Hematopoietic multipotent progenitor cell treated with erythropoietin and hydrocortisone succinate and interleukin-3 and kit ligand, for 8 days (in vitro differentiated cells): ENCODE results near the gene ARPC1B.
"Not testable (repeated sequence)": the region's sequence is repeated elsewhere in the genome, so short reads cannot be mapped to it uniquely, and the experiment has no call there.

Source experiments
- DNase-seq: peaks from one replicate; pipeline ENCODE4 v3.0.0-alpha.2; 2015

Gene ARPC1B

DNA sequence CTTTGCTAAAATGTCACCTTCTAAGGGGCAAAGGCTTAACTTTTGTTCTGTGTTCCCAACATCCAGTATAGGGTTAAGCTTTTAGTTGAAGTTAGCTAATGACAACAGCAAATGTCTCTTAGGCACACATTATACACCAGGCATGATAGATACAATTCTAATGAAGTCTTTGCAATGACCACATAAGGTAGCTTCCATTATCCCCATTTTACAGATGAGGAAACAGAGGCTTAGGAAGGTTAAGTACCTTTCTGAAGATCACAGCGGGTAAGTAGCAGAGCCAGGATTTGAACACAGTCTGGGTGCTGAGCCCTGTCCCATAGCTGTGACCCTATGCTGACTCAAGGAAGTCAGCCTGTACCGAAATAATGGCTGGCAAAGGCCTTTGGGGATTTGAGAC lies 36.1 kb downstream of the ARPC1B start:
- DNase-seq: no peak

DNA sequence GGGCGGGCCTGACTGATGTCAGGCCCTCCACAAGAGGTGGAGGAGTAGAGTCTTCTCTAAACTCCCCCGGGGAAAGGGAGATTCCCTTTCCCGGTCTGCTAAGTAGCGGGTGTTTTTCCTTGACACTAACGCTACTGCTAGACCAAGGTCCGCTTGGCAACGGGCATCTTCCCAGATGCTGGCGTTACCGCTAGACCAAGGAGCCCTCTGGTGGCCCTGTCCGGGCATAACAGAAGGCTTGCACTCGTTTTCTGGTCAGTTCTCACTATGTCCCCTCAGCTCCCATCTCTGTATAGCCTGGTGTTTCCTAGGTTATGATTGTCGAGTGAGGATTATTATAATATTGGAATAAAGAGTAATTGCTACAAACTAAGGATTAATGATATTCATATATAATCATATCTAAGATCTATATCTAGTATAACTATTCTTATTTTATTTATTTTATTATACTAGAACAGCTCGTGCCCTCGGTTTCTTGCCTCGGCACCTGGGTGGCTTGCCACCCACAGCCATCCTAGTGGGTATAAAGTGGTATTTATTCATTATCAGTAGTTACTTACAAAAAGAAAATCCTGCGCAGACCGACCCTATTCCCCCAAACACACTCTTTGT lies 41.1 kb downstream of the ARPC1B start:
- peak; percentile 48 for DNase-seq

DNA sequence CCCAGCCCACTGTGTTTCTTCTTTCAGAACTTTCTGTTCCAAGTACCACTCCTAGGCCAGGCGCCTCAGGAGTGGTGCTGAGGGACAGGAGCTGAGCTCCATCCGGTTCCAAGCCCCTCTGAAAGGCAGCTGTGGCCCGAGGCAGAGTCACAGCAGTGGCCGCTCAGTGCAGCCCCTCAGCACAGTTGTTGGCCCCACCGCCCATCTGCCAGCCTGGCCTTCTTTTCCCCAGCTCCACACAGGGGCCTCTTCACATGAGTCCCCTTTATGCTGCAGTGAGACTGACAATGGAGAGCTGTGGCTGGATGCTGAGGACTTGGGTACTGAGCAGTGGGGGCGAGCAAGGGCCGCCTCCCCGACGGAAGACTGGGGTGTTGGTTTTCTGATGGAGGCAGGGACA lies 43.7 kb downstream of the ARPC1B start:
- no peak for DNase-seq

DNA sequence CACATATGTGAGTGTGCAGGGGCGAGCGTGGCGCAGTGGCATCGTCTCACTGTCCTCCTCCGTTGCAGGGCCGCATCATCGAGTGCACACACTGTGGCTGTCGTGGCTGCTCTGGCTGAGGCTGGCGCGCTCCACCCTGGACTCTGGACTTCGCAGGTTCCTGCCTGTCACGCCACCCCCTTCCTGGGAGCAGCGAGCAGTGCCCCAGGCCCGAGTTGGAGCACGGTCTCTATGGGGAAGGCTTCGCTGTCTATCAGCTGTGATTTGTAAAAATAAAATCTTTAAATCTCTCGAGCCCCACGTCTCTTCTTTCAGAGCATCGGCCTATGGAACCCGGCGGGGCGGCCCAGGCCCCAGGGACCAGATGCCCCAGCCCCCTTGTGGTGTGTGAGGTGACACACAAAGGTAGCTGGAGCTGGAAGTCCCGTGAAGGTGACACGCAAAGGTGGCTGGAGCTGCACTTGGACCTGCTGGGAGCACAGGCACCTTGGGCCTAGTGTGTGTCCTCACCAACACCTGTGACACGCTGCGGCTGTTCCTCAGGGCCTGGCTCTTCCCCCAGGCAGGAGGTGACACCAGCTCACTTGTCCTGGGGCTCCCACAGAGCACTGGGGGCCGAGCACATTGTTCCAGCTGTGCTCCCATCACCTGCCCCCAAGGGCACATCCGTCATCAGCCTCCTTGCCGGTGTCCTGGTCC lies 44.9 kb downstream of the ARPC1B start:
- no peak for DNase-seq

DNA sequence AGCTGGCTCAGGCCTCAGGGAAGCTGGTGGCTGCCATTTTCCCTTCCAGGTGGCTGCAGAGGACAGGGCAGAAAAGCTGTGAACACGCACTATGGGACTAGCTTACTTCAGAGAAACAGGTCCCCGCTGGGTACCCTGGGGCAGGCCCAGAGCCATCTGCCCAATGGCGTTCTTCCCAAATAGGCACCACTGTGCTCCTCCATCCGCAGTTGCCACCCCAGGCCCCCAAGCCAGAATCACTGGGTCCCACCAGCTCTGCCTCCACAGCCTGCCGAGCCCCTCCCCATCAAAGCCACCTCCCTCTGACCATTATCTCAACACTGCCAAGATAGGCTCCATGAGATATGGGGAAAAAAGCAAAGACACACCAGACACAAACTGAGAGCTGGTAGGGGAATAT lies 45.7 kb downstream of the ARPC1B start:
- DNase-seq: no peak

DNA sequence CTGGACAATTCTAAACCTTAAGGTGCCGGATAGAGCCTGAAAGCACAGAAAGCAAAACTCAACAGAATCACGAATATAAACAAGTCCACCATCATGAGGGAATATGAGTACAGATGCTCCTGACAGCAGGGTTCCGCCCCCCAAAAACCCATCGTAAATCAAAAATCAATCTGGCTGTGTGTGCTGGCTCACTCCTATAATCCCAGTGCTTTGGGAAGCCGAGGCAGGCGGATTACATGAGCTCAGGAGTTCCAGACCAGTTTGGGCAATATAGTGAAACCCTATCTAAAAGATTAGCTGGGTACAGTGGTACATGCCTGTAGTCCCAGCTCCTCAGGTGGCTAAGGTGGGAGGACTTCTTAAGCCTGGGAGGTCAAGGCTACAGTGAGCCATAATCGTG lies 46.5 kb downstream of the ARPC1B start:
- no peak for DNase-seq

DNA sequence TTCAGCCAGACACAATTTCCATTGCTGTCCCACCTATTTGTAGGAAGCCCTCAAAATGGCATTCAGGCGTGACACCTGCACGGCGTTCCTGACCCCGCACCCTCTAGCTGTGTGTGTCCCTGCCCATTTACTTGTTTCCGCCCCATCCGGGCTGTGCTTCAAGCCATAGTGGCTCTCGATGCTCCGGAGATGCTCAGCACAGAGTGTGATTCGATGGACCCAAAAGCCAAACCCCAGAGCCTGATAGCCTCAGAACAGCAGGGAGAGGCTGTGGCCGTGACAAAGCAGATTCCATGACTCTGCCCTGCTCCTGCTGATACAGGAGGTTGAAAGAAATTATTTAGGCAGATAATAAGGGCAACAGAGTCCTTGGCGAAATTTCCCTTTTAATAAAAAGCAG lies 47.7 kb downstream of the ARPC1B start:
- DNase-seq: peak; percentile 66

DNA sequence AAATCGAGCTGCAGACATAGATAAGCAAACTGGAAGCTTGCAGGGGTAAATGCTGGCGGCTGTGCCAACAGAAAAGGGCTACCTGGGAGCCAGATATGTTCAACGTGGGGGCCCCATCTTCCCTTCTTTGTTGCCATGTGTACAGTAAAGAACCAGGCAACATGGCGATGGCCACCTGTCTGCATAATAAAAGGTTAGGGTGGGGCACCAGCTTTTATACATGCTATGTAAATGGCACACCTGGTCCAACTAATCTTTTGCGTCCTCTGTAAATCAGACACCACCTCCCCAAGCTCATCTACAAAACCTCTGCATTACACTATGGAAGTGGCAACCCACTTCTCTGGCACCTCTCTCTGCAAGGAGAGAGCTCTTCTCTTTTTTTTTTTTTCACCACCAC lies 48.1 kb downstream of the ARPC1B start:
- no peak for DNase-seq

DNA sequence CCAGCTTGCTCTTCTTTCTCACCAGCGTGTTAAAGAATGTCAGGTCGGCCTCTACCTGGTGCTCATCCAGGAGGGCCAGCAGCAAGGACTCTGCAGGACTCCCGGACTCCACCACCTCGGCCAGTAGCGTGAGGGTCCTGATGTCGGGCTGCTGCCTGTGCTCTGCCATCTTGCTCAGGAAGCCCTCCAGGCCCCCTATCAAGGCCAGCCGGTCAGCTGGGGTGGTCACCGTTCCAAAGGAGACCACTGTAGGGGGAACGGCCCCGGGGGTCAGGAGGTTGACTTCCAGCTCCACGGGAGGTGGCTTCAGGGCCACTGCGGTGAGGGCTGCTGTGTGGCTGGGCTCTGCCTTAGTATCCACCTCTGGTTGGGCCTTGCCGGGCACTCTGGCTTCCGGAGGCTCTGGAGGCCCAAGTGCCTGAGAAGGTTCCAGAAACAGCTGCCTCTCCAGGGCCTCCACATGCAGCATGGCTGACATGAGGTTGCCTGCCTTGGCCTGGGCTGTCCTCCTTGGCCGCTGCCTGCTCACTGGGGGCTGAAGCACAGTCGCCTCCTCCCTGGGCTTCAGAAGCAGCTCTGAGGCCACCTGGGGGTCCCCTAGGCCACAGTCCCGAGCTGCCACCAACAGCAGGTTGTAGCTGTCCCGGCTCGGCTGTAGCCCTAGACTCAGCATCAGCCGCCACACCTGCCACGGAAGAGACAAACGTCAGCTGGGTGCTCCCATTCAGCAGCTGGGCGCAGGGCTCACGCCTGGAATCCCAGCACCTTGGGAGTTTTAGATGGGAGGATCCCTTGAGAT lies 50.6 kb downstream of the ARPC1B start:
- no peak for DNase-seq

DNA sequence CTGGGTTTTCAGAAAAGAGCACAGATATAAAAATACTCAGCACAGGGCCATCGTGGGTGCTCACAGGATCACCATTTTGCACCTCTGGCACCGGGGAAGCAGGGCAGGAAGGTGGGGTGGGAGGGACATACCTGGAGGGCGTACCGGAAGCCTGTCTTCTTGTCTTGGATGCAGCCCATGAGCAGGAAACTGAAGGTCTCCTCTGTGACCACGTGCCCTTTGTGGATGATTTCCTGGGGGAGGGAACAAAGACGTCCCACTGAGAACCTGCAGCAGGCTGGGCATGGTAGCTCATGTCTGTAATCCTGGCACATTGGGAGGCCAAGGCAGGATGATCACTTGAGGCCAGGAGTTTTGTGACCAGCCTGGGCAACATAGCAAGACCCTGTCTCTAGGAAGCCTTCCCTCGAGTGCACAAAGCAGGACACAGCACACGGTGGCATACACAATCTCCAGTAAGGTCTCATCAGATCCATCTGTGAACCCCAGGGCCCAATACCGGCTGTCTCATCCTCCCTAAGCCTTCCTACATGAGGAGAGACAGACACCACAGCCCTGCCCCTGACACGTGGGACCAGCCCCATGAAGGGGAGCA lies 54.5 kb downstream of the ARPC1B start:
- no peak for DNase-seq

DNA sequence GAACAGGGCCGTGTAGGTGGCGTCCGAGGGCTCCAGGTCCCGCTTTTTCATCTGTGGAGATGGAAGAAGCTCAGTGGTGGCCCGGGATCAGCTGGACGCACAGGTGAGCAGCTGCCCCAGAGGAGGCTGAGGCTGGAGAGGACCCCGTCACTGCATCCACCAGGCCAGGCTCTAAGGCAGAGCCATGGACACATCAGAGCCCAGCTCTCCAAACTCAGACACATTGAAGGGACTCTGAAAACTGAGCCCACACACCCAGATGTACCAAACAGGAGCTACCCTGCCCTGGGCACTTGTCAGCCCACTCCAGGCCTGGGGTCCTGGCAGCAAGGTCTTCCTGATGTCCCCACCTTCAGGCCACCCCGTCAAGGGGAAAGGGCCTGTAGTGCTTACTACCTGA lies 55.2 kb downstream of the ARPC1B start:
- DNase-seq: no peak

DNA sequence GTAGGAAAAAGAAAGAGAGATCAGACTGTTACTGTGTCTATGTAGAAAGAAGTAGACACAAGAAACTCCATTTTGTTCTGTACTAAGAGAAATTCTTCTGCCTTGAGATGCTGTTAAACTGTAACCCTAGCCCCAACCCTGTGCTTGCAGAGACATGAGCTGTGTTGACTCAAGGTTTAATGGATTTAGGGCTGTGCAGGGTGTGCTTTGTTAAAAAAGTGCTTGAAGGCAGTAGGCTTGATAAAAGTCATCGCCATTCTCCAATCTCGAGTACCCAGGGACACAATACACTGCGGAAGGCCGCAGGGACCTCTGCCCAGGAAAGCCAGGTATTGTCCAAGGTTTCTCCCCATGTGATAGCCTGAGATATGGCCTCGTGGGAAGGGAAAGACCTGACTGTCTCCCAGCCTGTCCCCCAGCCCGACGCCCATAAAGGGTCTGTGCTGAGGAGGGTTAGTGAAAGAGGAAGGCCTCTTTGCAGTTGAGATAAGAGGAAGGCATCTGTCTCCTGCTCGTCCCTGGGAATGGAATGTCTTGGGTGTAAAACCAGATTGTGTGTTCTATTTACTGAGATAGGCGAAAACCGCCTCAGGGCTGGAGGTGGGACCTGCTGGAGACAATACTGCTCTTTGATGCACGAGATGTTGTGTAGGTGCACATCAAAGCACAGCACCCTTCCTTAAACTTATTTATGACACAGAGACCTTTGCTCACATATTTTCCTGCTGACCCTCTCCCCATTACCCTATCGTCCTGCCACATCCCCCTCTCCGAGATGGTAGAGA lies 57.4 kb downstream of the ARPC1B start:
- DNase-seq: not testable (repeated sequence)

DNA sequence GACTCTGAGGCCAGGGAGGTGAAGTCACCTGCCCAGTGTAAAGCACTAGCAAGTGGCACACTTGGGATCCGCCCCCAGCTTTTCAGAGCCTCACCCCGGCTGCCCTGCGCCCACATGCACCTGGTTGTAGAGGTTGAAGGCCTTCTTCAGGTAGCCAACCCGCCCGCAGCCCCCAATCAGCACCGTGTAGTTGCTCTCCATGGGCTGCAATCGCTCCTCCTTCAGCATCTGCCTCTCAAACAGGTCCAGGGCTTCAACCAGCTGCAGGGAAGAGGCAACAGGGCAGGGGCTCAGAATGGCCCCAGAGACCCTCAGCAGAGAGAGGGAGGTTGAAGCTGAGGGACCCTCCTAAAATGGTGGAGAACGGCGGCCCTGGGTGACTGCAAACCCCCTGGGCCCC lies 58.6 kb downstream of the ARPC1B start:
- DNase-seq: no peak

DNA sequence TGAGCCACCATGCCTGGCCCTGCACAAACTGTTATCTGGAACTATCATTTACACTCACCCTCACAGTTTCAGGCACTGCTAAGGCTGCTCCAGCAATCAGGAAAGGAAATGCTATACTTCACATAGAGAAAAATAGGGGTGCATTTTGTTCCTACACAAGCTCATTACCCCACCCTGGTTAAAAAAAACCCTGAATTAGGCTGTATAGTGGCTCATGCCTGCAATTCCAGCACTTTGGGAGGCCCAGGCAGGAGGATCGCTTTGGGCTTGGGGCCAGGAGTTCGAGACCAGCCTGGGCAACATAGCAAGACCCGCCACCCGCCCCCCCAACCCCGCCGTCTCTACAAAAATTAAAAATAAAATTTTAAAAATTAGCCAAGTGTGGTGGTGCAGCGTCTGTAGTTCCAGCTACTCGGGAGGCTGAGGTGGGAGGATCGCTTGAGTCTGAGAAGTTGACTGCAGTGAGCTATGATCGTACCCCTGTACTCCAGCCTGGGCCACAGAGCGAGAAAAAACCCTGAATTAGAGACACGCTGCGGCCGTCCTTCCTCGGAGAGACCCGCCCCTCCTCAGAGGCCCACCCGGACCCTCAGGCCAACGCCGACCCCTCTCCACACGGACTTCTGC lies 63.5 kb downstream of the ARPC1B start:
- DNase-seq: no peak

DNA sequence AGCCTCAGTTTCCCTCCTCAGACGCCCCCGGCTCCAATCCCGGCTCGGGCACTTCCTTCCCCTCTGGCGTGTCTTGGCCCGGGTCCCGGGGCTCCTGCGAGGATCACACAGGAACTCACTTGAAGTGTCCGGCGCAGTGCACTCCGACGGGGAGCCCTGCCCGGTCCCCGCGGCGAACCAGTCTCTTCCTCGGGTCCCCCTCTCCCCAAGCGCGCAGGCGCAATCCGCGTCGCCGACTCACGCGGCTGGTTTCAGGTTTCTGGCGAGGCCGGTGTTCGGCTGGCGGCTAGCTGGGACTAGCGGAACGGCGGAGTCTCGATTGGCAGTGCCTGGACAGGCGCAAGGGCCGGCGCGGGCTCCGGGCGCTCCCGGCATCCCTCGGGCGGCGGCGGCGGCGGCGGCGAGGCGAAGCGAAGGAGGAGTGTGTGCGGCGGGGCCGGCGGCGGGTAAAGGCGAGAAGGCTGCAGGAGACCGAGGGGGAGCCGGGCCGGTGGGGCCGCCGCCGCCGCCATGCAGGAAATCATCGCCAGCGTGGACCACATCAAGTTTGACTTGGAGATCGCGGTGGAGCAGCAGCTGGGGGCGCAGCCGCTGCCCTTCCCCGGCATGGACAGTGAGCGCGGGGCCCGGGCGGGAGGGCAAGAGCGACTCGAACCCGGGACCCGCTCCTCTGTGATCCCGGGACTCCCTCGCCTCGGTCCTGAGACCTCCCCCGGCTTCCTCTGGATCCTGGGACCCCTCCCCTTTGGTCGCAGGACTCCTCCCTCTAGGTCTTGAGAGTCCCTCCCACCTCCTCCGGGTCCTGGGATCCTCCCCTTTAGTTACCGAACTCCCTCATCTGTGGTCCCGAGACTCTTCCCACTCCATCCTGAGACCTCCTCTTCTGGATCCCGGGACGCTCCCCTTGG lies 64.3 kb downstream of the ARPC1B start, which contains the start of the genes CPSF4 and PTCD1:
Gene CPSF4, plus strand, starts transcription at position 371 of the 908 bp plus-strand sequence. Its CDS starts 140 bp downstream, at position 511.
Gene PTCD1, minus strand, starts transcription at position 226 of the 908 bp plus-strand sequence. CDS start 3,556 bp downstream, outside the sequence.
- peak; percentile 95 for DNase-seq

DNA sequence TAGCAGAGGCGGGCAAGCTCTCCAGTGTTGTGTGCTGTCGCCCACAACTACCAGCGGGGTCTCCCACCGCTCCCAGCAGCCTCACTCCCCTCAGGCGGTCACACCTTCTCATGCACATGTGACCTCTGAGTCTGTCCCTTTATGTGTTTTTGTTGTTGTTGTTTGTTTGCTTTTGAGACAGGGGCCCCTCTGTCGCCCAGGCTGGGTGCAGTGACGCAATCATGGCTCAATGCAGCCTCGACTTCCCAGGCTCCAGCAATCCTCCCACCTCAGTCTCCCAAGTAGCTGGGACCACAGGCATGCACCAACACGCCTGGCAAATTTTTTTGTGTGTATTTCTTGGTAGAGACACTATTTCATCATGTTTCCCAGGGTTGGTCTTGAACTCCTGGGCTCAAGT lies 65.7 kb downstream of the ARPC1B start:
- no peak for DNase-seq
